Gastrocnemius medialis (tissue), 4 donors: ENCODE results near the gene MNAT1.

Experiments
- POLR2A ChIP-seq, 2 donors: fragments of 450-650 bp; IDR thresholded peaks; one replicate each; pipeline ENCODE4 v1.6.1; 2017; ENCODE audit warnings: antibody characterized with exemption in 2 of 2, mild to moderate bottlenecking in 2 of 2, moderate library complexity in 2 of 2
- TF ChIP-seq, protein P1 (sequence below), 5 experiments: fragments of 450-650 bp in 3 of 5; fragments of 200-600 bp in 2 of 5; sonication (generic) in 2 of 5; IDR thresholded peaks in 4 of 5; conservative IDR thresholded peaks in 1 of 5; 1 replicate in 4 of 5; 2 replicates in 1 of 5; pipeline ENCODE4 v1.5.1; 2016 to 2019; ENCODE audit warnings: antibody characterized with exemption in 5 of 5, mild to moderate bottlenecking in 3 of 5, moderate library complexity in 3 of 5

DNA sequence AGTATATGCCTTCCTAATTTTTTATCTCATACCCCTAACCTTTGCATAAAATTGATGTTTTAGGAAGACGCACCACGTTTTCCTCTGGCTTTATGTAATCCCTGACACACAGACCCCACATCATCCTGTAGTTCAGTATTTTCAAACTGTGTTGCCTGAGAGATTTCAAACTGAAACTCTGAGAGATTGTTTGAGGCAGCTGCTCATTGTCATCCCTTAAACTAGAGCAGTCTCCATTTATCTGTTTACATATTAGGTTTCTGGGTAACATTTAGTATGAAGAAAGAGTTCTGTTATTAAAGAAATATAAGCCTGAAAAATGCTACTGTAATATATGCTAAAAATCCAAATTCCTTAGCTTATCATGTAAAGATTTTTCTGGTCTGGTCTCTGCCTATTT lies 24.3 kb downstream of the MNAT1 start:
- TF ChIP-seq, protein P1, sequence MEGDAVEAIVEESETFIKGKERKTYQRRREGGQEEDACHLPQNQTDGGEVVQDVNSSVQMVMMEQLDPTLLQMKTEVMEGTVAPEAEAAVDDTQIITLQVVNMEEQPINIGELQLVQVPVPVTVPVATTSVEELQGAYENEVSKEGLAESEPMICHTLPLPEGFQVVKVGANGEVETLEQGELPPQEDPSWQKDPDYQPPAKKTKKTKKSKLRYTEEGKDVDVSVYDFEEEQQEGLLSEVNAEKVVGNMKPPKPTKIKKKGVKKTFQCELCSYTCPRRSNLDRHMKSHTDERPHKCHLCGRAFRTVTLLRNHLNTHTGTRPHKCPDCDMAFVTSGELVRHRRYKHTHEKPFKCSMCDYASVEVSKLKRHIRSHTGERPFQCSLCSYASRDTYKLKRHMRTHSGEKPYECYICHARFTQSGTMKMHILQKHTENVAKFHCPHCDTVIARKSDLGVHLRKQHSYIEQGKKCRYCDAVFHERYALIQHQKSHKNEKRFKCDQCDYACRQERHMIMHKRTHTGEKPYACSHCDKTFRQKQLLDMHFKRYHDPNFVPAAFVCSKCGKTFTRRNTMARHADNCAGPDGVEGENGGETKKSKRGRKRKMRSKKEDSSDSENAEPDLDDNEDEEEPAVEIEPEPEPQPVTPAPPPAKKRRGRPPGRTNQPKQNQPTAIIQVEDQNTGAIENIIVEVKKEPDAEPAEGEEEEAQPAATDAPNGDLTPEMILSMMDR (IDR thresholded peaks at IDR 0.05 in 4 of 5, conservative IDR thresholded peaks at IDR 0.05 in 1 of 5): no peak
- TF ChIP-seq POLR2A (IDR thresholded peaks at IDR 0.05): no peak
